GM19467 (cell line): ENCODE measurements around the gene DNM1L.
"Not testable (repeated sequence)": the region's sequence is repeated elsewhere in the genome, so short reads cannot be mapped to it uniquely, and the experiment has no call there.

Experiments used
- ATAC-seq: cut with Tn5 transposase; IDR thresholded peaks from one replicate; pipeline ENCODE4 v1.9.1; 2021; ENCODE audit warnings: mild to moderate bottlenecking, moderate library complexity; ENCODE audit not compliant: unreplicated experiment

The DNM1L gene

GRCh38 chr12:32695787-32696186, 16.7 kb downstream of the DNM1L start:
- no peak for ATAC-seq

- ATAC-seq: no peak
These were observed 18.3 kb downstream of the DNM1L start for GRCh38 chr12:32697445-32697844.

- no peak for ATAC-seq
These were observed 19.2 kb downstream of the DNM1L start for GRCh38 chr12:32698285-32698684.

GRCh38 chr12:32699437-32699836, 20.3 kb downstream of the DNM1L start:
- ATAC-seq: not testable (repeated sequence)

GRCh38 chr12:32702473-32702872, 23.4 kb downstream of the DNM1L start:
- ATAC-seq: no peak

- ATAC-seq: no peak
These were observed 23.8 kb downstream of the DNM1L start for GRCh38 chr12:32702946-32703345.

GRCh38 chr12:32705783-32706182, 26.7 kb downstream of the DNM1L start:
- ATAC-seq: no peak

GRCh38 chr12:32706335-32707024, 27.4 kb downstream of the DNM1L start:
- no peak for ATAC-seq

GRCh38 chr12:32708926-32709325, 29.8 kb downstream of the DNM1L start:
- no peak for ATAC-seq

GRCh38 chr12:32714772-32715171, 35.7 kb downstream of the DNM1L start:
- no peak for ATAC-seq

GRCh38 chr12:32718926-32719325, 39.8 kb downstream of the DNM1L start:
- ATAC-seq: no peak

- ATAC-seq: not testable (repeated sequence)
These were observed 46.2 kb downstream of the DNM1L start for GRCh38 chr12:32725308-32725707.

- no peak for ATAC-seq
These were observed 47.2 kb downstream of the DNM1L start for GRCh38 chr12:32726286-32726685.

- ATAC-seq: no peak
These were observed 48.1 kb downstream of the DNM1L start for GRCh38 chr12:32727237-32727636.

- ATAC-seq: no peak
These were observed 55.9 kb downstream of the DNM1L start for GRCh38 chr12:32734952-32735351.

GRCh38 chr12:32736445-32736844, 57.3 kb downstream of the DNM1L start:
- ATAC-seq: no peak

- no peak for ATAC-seq
These were observed 58.6 kb downstream of the DNM1L start for GRCh38 chr12:32737715-32738114.

GRCh38 chr12:32739279-32739678, 60.2 kb downstream of the DNM1L start:
- no peak for ATAC-seq

- ATAC-seq: no peak
These were observed 63.0 kb downstream of the DNM1L start for GRCh38 chr12:32742133-32742532.

- ATAC-seq: no peak
These were observed 64.2 kb downstream of the DNM1L start for GRCh38 chr12:32743264-32743663.

- no peak for ATAC-seq
These were observed 74.5 kb downstream of the DNM1L start for GRCh38 chr12:32753605-32754004.

- no peak for ATAC-seq
These were observed 75.0 kb downstream of the DNM1L start for GRCh38 chr12:32754111-32754510.

GRCh38 chr12:32755051-32755653, 76.1 kb downstream of the DNM1L start:
- peak; percentile 58 for ATAC-seq
